PC-9 (cell line): ENCODE results near the gene ATG2A. TPM values are rescaled to one million over a fixed set of nuclear protein-coding genes. Genes with fewer than 3 reads are reported as not detected.
A peak's percentile ranks its signal among the peaks of the same experiment; 100 is the strongest.

Source experiments
- BruUV-seq: library from RNA; stranded (reverse); fragments of 400-500 nt; replicated peaks from 2 replicates; lab custom pipeline; 2021; lab: Mats Ljungman, UMichigan
- CTCF ChIA-PET: fragments of 300-600 bp; sonication (Branson Sonifier 250); formaldehyde crosslinking; loops from one replicate; lab custom pipeline; 2022; ENCODE audit warnings: antibody characterized with exemption; lab: Charles Lee
- POLR2A ChIA-PET: fragments of 300-600 bp; sonication (Branson Sonifier 250); formaldehyde crosslinking; loops from one replicate; lab custom pipeline; 2022; ENCODE audit warnings: antibody characterized with exemption; ENCODE audit not compliant: unreplicated experiment; lab: Charles Lee
- DNase-seq, 2 experiments: peaks; one replicate each; pipeline versions ENCODE4 v3.0.0 to v3.0.0-alpha.2; 2015 to 2022; ENCODE audit warnings: mixed read lengths in 1 of 2
- H2AFZ ChIP-seq: fragments of 200-600 bp; sonication (generic); 2 replicates; pipeline ENCODE4 v1.8.1; 2017; ENCODE audit warnings: antibody characterized with exemption
- H3F3A ChIP-seq: fragments of 200-600 bp; sonication (generic); 2 replicates; pipeline ENCODE4 v1.8.1; 2017; ENCODE audit warnings: antibody characterized with exemption, mild to moderate bottlenecking, low read depth; ENCODE audit not compliant: insufficient read depth
- H3K27ac ChIP-seq: fragments of 200-600 bp; sonication (generic); 2 replicates; pipeline ENCODE4 v1.6.1; 2016; ENCODE audit warnings: mixed run types
- H3K27me3 ChIP-seq: fragments of 200-600 bp; sonication (generic); 2 replicates; pipeline ENCODE4 v1.6.1; 2016; ENCODE audit warnings: low read depth, mixed run types; ENCODE audit not compliant: insufficient read depth
- H3K36me3 ChIP-seq: fragments of 200-600 bp; sonication (generic); 2 replicates; pipeline ENCODE4 v1.6.1; 2016; ENCODE audit warnings: low read depth, mixed run types
- H3K4me1 ChIP-seq: fragments of 200-600 bp; sonication (generic); replicated peaks from 2 replicates; pipeline ENCODE4 v1.6.1; 2016; ENCODE audit warnings: mixed run types; ENCODE audit not compliant: insufficient read depth
- H3K4me2 ChIP-seq: fragments of 200-600 bp; sonication (generic); 2 replicates; pipeline ENCODE4 v1.6.1; 2017; ENCODE audit warnings: mixed run types
- H3K4me3 ChIP-seq: fragments of 200-600 bp; sonication (generic); 2 replicates; pipeline ENCODE4 v1.6.1; 2016; ENCODE audit warnings: mixed run types
- H3K79me2 ChIP-seq: fragments of 200-600 bp; sonication (generic); 2 replicates; pipeline ENCODE4 v1.6.1; 2017; ENCODE audit warnings: low read depth, mixed run types
- H3K9me2 ChIP-seq: fragments of 200-600 bp; sonication (generic); 2 replicates; pipeline ENCODE4 v1.8.1; 2017; ENCODE audit warnings: mild to moderate bottlenecking; ENCODE audit not compliant: insufficient read depth
- H3K9me3 ChIP-seq: fragments of 200-600 bp; sonication (generic); 2 replicates; pipeline ENCODE4 v1.8.1; 2016; ENCODE audit warnings: low read depth; ENCODE audit not compliant: insufficient read depth
- H4K20me1 ChIP-seq: fragments of 200-600 bp; sonication (generic); 2 replicates; pipeline ENCODE4 v1.8.1; 2017; ENCODE audit not compliant: insufficient read depth
- EZH2 ChIP-seq: fragments of 200-600 bp; sonication (generic); IDR thresholded peaks from 2 replicates; pipeline ENCODE4 v1.8.0; 2017; ENCODE audit warnings: antibody characterized with exemption, low read depth
- intact Hi-C: fragments of 100-400 bp; cut with micrococcal nuclease; formaldehyde crosslinking; loops from one replicate; pipeline ENCODE4 v1.10.0; 2022; ENCODE audit not compliant: unreplicated experiment
- total RNA-seq: library from RNA; stranded (reverse); gene quantifications from 2 replicates; pipeline ENCODE4 v1.2.3, GENCODE V29; 2021
- TF ChIP-seq, protein P1 (sequence below): fragments of 200-600 bp; sonication (generic); conservative IDR thresholded peaks from 2 replicates; pipeline ENCODE4 v1.6.1; 2017; ENCODE audit warnings: mixed run types, antibody characterized with exemption, mild to moderate bottlenecking, moderate library complexity

Gene ATG2A
- total RNA-seq, 1 experiment from 2014 or later, result 48.2 TPM

DNA sequence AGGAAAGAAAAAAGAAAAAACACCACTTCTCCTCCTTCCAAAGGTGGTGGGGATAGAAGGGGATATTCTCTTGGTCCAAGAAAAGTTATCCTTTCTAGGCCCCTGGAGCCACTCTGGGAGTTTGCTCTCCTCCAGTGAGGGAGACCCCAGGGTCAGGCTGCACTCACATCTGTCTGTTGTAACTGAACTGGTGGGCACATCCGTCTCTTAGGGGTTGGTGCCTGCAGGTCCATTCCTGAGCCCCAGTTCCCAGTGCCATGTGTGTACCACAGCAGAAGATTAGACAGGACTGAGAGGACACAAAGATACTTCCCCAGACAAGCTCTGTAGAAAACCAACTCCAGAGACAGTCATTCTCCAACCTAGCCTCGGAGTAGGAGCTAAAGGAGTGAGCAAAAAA lies 3.1 kb upstream of the ATG2A start:
- Histone ChIP-seq H3K36me3 (no peaks in the 10 kb centered on the region), H3F3A (peaks cover 14% of the 10 kb centered on the region; the same call in 1 of the 2 replicates), H3K79me2 (peaks cover 16% of the 10 kb centered on the region), H3K9me2 (no peaks in the 10 kb centered on the region), H3K4me2 (no peak overlapping the region), H3K27me3 (no peaks in the 10 kb centered on the region), H3K4me3 (no peak overlapping the region), H3K27ac (no peak overlapping the region), H3K4me1 (peaks cover 24% of the 10 kb centered on the region), H4K20me1 (no peaks in the 10 kb centered on the region), H2AFZ (no peak overlapping the region), H3K9me3 (no peaks in the 10 kb centered on the region)
- intact Hi-C loops, result no loop called here
- DNase-seq, result no peak
- ChIA-PET CTCF (interaction anchor here (0.7 to 1.5 kb wide), 2 partner anchors 9 to 77 kb away, joined by 3 to 5 read pairs; partner anchors contain the start of gene BATF2), POLR2A (no interaction called here)
- TF ChIP-seq, protein P1, sequence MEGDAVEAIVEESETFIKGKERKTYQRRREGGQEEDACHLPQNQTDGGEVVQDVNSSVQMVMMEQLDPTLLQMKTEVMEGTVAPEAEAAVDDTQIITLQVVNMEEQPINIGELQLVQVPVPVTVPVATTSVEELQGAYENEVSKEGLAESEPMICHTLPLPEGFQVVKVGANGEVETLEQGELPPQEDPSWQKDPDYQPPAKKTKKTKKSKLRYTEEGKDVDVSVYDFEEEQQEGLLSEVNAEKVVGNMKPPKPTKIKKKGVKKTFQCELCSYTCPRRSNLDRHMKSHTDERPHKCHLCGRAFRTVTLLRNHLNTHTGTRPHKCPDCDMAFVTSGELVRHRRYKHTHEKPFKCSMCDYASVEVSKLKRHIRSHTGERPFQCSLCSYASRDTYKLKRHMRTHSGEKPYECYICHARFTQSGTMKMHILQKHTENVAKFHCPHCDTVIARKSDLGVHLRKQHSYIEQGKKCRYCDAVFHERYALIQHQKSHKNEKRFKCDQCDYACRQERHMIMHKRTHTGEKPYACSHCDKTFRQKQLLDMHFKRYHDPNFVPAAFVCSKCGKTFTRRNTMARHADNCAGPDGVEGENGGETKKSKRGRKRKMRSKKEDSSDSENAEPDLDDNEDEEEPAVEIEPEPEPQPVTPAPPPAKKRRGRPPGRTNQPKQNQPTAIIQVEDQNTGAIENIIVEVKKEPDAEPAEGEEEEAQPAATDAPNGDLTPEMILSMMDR, result no peak
- TF ChIP-seq EZH2, result no peak
- no TSS peak for BruUV-seq

DNA sequence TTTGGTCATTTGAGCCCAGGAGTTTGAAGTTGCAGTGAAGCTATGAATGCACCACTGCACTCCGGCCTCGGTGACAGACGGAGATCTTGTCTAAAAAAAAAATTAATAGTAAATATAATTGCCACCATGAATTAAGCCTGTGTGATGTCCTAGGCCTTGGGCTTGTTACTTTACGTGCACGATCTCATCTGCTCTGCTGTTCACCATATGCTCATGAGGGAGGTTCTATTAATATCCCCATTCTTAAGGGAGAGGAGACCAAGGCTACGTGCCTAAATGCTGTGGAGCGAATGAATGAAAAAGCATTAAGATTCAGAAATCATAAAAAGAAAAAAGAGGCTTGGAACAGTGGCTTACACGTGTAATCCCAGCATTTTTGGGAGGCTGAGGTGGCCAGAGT lies 2.6 kb upstream of the ATG2A start:
- no peak for DNase-seq
- Histone ChIP-seq H3K79me2 (peaks cover 20% of the 10 kb centered on the region), H3F3A (peaks cover 14% of the 10 kb centered on the region; the same call in 1 of the 2 replicates), H3K27me3 (no peaks in the 10 kb centered on the region), H3K4me3 (no peak overlapping the region), H3K9me2 (no peaks in the 10 kb centered on the region), H3K4me2 (no peak overlapping the region), H3K4me1 (peaks cover 20% of the 10 kb centered on the region), H3K36me3 (no peaks in the 10 kb centered on the region), H3K9me3 (no peaks in the 10 kb centered on the region), H3K27ac (no peak overlapping the region), H2AFZ (no peak overlapping the region), H4K20me1 (no peaks in the 10 kb centered on the region)
- intact Hi-C loops, result no loop called here
- ChIA-PET CTCF (interaction anchor here (0.6 to 1.5 kb wide), 2 partner anchors 78 to 94 kb away, joined by 4 to 5 read pairs; partner anchors contain the start of genes ARL2 and BATF2), POLR2A (interaction anchor here (0.6 kb wide), 1 partner anchor 77 kb away, joined by 5 read pairs; no protein-coding TSS in a partner anchor)
- BruUV-seq, result no TSS peak
- TF ChIP-seq, protein P1, result no peak
- no peak for TF ChIP-seq EZH2

DNA sequence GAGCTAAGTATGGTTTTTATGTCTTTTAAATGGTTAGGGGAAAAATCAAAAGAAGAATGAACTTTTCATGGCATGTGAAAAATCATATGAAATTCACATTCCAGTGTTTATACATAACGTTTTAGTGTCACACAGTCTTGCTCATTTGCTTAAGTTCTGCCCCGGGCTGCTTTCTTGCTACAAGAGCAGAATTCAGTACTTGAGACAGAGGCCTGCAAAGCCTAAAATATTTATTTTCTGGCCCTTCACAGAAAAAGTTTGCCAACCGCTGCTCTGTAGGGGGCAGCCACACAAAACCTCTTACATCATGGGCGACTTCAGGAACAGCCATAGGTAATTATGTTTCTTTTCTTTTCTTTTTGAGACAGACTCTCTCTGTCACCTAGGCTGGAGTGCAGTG lies 1.0 kb upstream of the ATG2A start:
- Histone ChIP-seq H3K9me2 (no peaks in the 10 kb centered on the region), H4K20me1 (no peaks in the 10 kb centered on the region), H3K27me3 (no peaks in the 10 kb centered on the region), H3F3A (peaks cover 14% of the 10 kb centered on the region; the same call in 1 of the 2 replicates), H3K79me2 (peaks cover 20% of the 10 kb centered on the region), H3K4me2 (peak overlapping the region; percentile 79), H3K27ac (peak overlapping the region; percentile 45), H3K9me3 (no peaks in the 10 kb centered on the region), H3K4me3 (peak overlapping the region; percentile 56), H2AFZ (peak overlapping the region; percentile 83), H3K4me1 (peaks cover 16% of the 10 kb centered on the region), H3K36me3 (no peaks in the 10 kb centered on the region; the same call in 1 of the 2 replicates)
- no TSS peak for BruUV-seq
- no peak for TF ChIP-seq EZH2
- TF ChIP-seq, protein P1, result peak; percentile 41; the same call in 1 of the 2 replicates
- CTCF ChIA-PET, result interaction anchor here (0.6 to 1.2 kb wide), 2 partner anchors 79 to 211 kb away, joined by 3 to 5 read pairs; partner anchors contain the start of gene BATF2
- intact Hi-C loops, result no loop called here
- POLR2A ChIA-PET, result interaction anchor here (0.6 to 0.7 kb wide), 3 partner anchors 185 to 200 kb away, joined by 3 to 8 read pairs (median 4); no protein-coding TSS in a partner anchor
- DNase-seq, result peak in 1 of 2 experiments; percentile 44
